Coronary artery (tissue), 2 donors: ENCODE measurements around the gene CFAP97D1.

Experiments used
- DNase-seq: peaks from one replicate; pipeline ENCODE4 v3.0.0-alpha.2; 2017; ENCODE audit warnings: low spot score
- H3K27ac ChIP-seq, 2 donors: fragments of 200-600 bp; sonication (generic); one replicate each; pipeline ENCODE4 v1.5.1; 2016 to 2019
- H3K4me3 ChIP-seq: fragments of 200-600 bp; sonication (generic); 2 replicates; pipeline ENCODE4 v1.5.1; 2016; ENCODE audit warnings: mild to moderate bottlenecking, moderate library complexity
- CTCF ChIP-seq: fragments of 200-600 bp; sonication (generic); IDR thresholded peaks from one replicate; pipeline ENCODE4 v1.5.1; 2019; ENCODE audit warnings: antibody characterized with exemption

CFAP97D1 gene

GRCh38 chr17:43741636-43742035, 38.6 kb upstream of the CFAP97D1 start:
- no peak for TF ChIP-seq CTCF
- Histone ChIP-seq H3K4me3 (no peak overlapping the region), H3K27ac (no peak overlapping the region)
- DNase-seq: no peak

GRCh38 chr17:43745541-43745940, 34.7 kb upstream of the CFAP97D1 start:
- Histone ChIP-seq H3K27ac (peak overlapping the region in 1 of 2 donors; percentile 30), H3K4me3 (peak overlapping the region; percentile 18)
- TF ChIP-seq CTCF: no peak
- no peak for DNase-seq

GRCh38 chr17:43750153-43750552, 30.1 kb upstream of the CFAP97D1 start:
- TF ChIP-seq CTCF: no peak
- no peak overlapping the region for H3K27ac ChIP-seq
- no peak for DNase-seq
- H3K4me3 ChIP-seq: no peak overlapping the region

- TF ChIP-seq CTCF: no peak
- no peak overlapping the region for H3K27ac ChIP-seq
- H3K4me3 ChIP-seq: no peak overlapping the region
- DNase-seq: no peak
Observed at GRCh38 chr17:43753493-43754129, 26.6 kb upstream of the CFAP97D1 start.

- Histone ChIP-seq H3K4me3 (peak overlapping the region; percentile 24), H3K27ac (no peak overlapping the region)
- TF ChIP-seq CTCF: no peak
- no peak for DNase-seq
Observed at GRCh38 chr17:43754947-43755346, 25.3 kb upstream of the CFAP97D1 start.

- no peak for DNase-seq
- H3K4me3 ChIP-seq: peak overlapping the region; percentile 24
- no peak for TF ChIP-seq CTCF
Observed at GRCh38 chr17:43755389-43755875, 24.8 kb upstream of the CFAP97D1 start.

GRCh38 chr17:43756201-43756600, 24.0 kb upstream of the CFAP97D1 start:
- TF ChIP-seq CTCF: no peak
- Histone ChIP-seq H3K27ac (no peak overlapping the region), H3K4me3 (no peak overlapping the region)
- DNase-seq: no peak

More at GRCh38 chr17:43755389-43755875, 24.8 kb upstream of the CFAP97D1 start:
- H3K27ac ChIP-seq: no peak overlapping the region
